ENCODE data around the gene PHACTR4.
"Not testable (repeated sequence)": the region's sequence is repeated elsewhere in the genome, so short reads cannot be mapped to it uniquely, and the experiment has no call there.

Gene PHACTR4

GRCh38 chr1:28437264-28437923 is 67.9 kb downstream of the PHACTR4 start:
- POLR2A ChIA-PET, result interaction anchor here (0.6 to 2.0 kb wide), 6 partner anchors 33 to 730 kb away, joined by 3 to 11 read pairs (median 4); partner anchors contain the start of genes RCC1, RNU11 and TAF12
- TF ChIP-seq CTCF (IDR thresholded peaks at IDR 0.05; ENCODE audit: insufficient read depth, low read length, missing control alignments), result no peak
- no peak overlapping the region for H3K4me3 ChIP-seq (ENCODE audit: low read depth, low read length)
- CTCF ChIA-PET, result interaction anchor here (0.8 kb wide), 2 partner anchors 14 to 42 kb away, joined by 3 to 4 read pairs; no protein-coding TSS in a partner anchor
- peak; percentile 36 for DNase-seq (ENCODE audit: low read depth, low spot score)

- no peak for TF ChIP-seq CTCF (IDR thresholded peaks at IDR 0.05; ENCODE audit: insufficient read depth, low read length, missing control alignments)
- H3K4me3 ChIP-seq (ENCODE audit: low read depth, low read length), result peak overlapping the region; percentile 30
- peak; percentile 93 for DNase-seq (ENCODE audit: low read depth, low spot score)
- ChIA-PET POLR2A (interaction anchor here (0.6 to 2.0 kb wide), 6 partner anchors 34 to 729 kb away, joined by 3 to 11 read pairs (median 4); partner anchors contain the start of genes RCC1, RNU11 and TAF12), CTCF (interaction anchor here (1.4 kb wide), 1 partner anchor 20 kb away, joined by 5 read pairs; no protein-coding TSS in a partner anchor)
Measured at GRCh38 chr1:28437924-28438699, 68.6 kb downstream of the PHACTR4 start.

- DNase-seq (ENCODE audit: low read depth, low spot score), result no peak
- TF ChIP-seq CTCF (IDR thresholded peaks at IDR 0.05; ENCODE audit: insufficient read depth, low read length, missing control alignments), result no peak
- H3K4me3 ChIP-seq (ENCODE audit: low read depth, low read length), result peak overlapping the region; percentile 13; the same call in 1 of the 2 replicates
- POLR2A ChIA-PET, result interaction anchor here (2.0 kb wide), 1 partner anchor 71 kb away, joined by 11 read pairs; no protein-coding TSS in a partner anchor
- CTCF ChIA-PET, result interaction anchor here (1.4 kb wide), 1 partner anchor 21 kb away, joined by 5 read pairs; no protein-coding TSS in a partner anchor
Measured at GRCh38 chr1:28439320-28439719, 69.8 kb downstream of the PHACTR4 start.

- ChIA-PET CTCF (no interaction called here), POLR2A (no interaction called here)
- DNase-seq (ENCODE audit: low read depth, low spot score), result no peak
- H3K4me3 ChIP-seq (ENCODE audit: low read depth, low read length), result no peak overlapping the region
- no peak for TF ChIP-seq CTCF (IDR thresholded peaks at IDR 0.05; ENCODE audit: insufficient read depth, low read length, missing control alignments)
Measured at GRCh38 chr1:28441674-28442073, 72.1 kb downstream of the PHACTR4 start.

- CTCF ChIA-PET, result no interaction called here
- H3K4me3 ChIP-seq (ENCODE audit: low read depth, low read length), result no peak overlapping the region
- no peak for TF ChIP-seq CTCF (IDR thresholded peaks at IDR 0.05; ENCODE audit: insufficient read depth, low read length, missing control alignments)
- POLR2A ChIA-PET, result no interaction called here
- no peak for DNase-seq (ENCODE audit: low read depth, low spot score)
Measured at GRCh38 chr1:28443550-28443949, 74.0 kb downstream of the PHACTR4 start.

GRCh38 chr1:28447679-28448078 is 78.1 kb downstream of the PHACTR4 start:
- no peak for DNase-seq (ENCODE audit: low read depth, low spot score)
- POLR2A ChIA-PET, result interaction anchor here (1.0 kb wide), 1 partner anchor 26 kb away, joined by 3 read pairs; no protein-coding TSS in a partner anchor
- no peak overlapping the region for H3K4me3 ChIP-seq (ENCODE audit: low read depth, low read length)
- CTCF ChIA-PET, result no interaction called here
- no peak for TF ChIP-seq CTCF (IDR thresholded peaks at IDR 0.05; ENCODE audit: insufficient read depth, low read length, missing control alignments)

- CTCF ChIA-PET; H3K4me3 ChIP-seq (ENCODE audit: low read depth, low read length); DNase-seq (ENCODE audit: low read depth, low spot score); POLR2A ChIA-PET: not testable (repeated sequence)
Measured at GRCh38 chr1:28448094-28448611, 78.6 kb downstream of the PHACTR4 start.
